ENCODE results near the gene SWT1. TPM values are rescaled to one million over a fixed set of nuclear protein-coding genes. Genes with fewer than 3 reads are reported as not detected.

SWT1 gene
- 10 to 100 TPM in 2 of 7 donors, 1 to 10 TPM in 5; 5.9 to 12.8 (median 7.2) TPM for total RNA-seq
- polyA plus RNA-seq: 1 to 10 TPM; 1.3 to 1.8 (median 1.7) TPM
- long read RNA-seq, donor 1, partial matches to known transcripts: 0 of 2 reads
- long read RNA-seq, donor 1, other reads (novel, unspliced or antisense): 0 of 2 reads
- long read RNA-seq, donor 2: 0 reads

GRCh38 chr1:185156854-185157598, at the start of gene SWT1, which contains the start of gene TRMT1L:
TSS of gene SWT1 (plus strand) at chr1:185157167. CDS start at chr1:185160842, 3,675 bp downstream.
TSS of gene TRMT1L (minus strand) at chr1:185156953. CDS start at chr1:185156712, 241 bp downstream.
- Histone ChIP-seq H3K27ac (peak within 1 kb of the TSS; percentile 98 to 100 (median 99)), H3K9me3 (no peaks in the 10 kb centered on the region), H3K4me1 (peaks cover 15 to 60% (median 49%) of the 10 kb centered on the region in 6 donors), H3K27me3 (replicated peaks in 1 of 7) (no peaks in the 10 kb centered on the region), H3K4me3 (peak within 1 kb of the TSS; percentile 71 to 86 (median 78)), H3K36me3 (peaks cover 0 to 10% (median 0%) of the 10 kb centered on the region in 6 donors)
- intact Hi-C loops (cut with DNase I; ENCODE audit: low total_unique reads): loop anchor here (10.0 kb wide), 1 partner anchor 158 kb away; the partner anchor contains the start of gene IVNS1ABP
- peak; percentile 100 for DNase-seq
- 0 to 1% (median 0%) methylated on average over 44 to 63 of the region's 63 CpGs for WGBS, 5 donors
- TF ChIP-seq CTCF (IDR thresholded peaks at IDR 0.05 in 8 of 11, conservative IDR thresholded peaks at IDR 0.05 in 3 of 11): peak in 4 of 11 experiments; percentile 6 to 47 (median 28)
- peak; percentile 95 to 99 (median 96) for TF ChIP-seq POLR2A (IDR thresholded peaks at IDR 0.05)
- peak; percentile 99 to 100 (median 100) for TF ChIP-seq POLR2AphosphoS5 (IDR thresholded peaks at IDR 0.05)

GRCh38 chr1:185108321-185108720, 48.6 kb upstream of the SWT1 start:
- Histone ChIP-seq H3K36me3 (peaks cover 0 to 13% (median 2%) of the 10 kb centered on the region in 6 donors), H3K9me3 (peaks cover 5 to 57% (median 39%) of the 10 kb centered on the region in 8 donors), H3K4me1 (no peaks in the 10 kb centered on the region), H3K27ac (no peak overlapping the region), H3K4me3 (no peak overlapping the region), H3K27me3 (replicated peaks in 1 of 7) (no peaks in the 10 kb centered on the region)
- DNase-seq: no peak
- TF ChIP-seq CTCF (IDR thresholded peaks at IDR 0.05 in 8 of 11, conservative IDR thresholded peaks at IDR 0.05 in 3 of 11): no peak
- TF ChIP-seq POLR2A (IDR thresholded peaks at IDR 0.05): no peak
- no peak for TF ChIP-seq POLR2AphosphoS5 (IDR thresholded peaks at IDR 0.05)
- intact Hi-C loops (cut with DNase I; ENCODE audit: low total_unique reads): no loop called here

GRCh38 chr1:185110145-185110544, 46.8 kb upstream of the SWT1 start:
- intact Hi-C loops (cut with DNase I; ENCODE audit: low total_unique reads): no loop called here
- Histone ChIP-seq H3K27me3 (replicated peaks in 1 of 7) (no peaks in the 10 kb centered on the region), H3K4me3 (no peak overlapping the region), H3K27ac (no peak overlapping the region), H3K36me3 (no peaks in the 10 kb centered on the region), H3K9me3 (peaks cover 5 to 54% (median 39%) of the 10 kb centered on the region in 8 donors), H3K4me1 (no peaks in the 10 kb centered on the region)
- TF ChIP-seq POLR2A (IDR thresholded peaks at IDR 0.05) (no peak), POLR2AphosphoS5 (IDR thresholded peaks at IDR 0.05) (no peak), CTCF (IDR thresholded peaks at IDR 0.05 in 8 of 11, conservative IDR thresholded peaks at IDR 0.05 in 3 of 11) (no peak)
- no peak for DNase-seq

GRCh38 chr1:185111873-185112272, 45.1 kb upstream of the SWT1 start:
- Histone ChIP-seq H3K4me1 (no peaks in the 10 kb centered on the region), H3K27me3 (replicated peaks in 1 of 7) (no peaks in the 10 kb centered on the region), H3K9me3 (peaks cover 5 to 40% (median 34%) of the 10 kb centered on the region in 8 donors), H3K4me3 (no peak overlapping the region), H3K27ac (no peak overlapping the region), H3K36me3 (peaks cover 0 to 11% (median 1%) of the 10 kb centered on the region in 6 donors)
- DNase-seq: no peak
- no peak for TF ChIP-seq POLR2AphosphoS5 (IDR thresholded peaks at IDR 0.05)
- TF ChIP-seq CTCF (IDR thresholded peaks at IDR 0.05 in 8 of 11, conservative IDR thresholded peaks at IDR 0.05 in 3 of 11): no peak
- TF ChIP-seq POLR2A (IDR thresholded peaks at IDR 0.05): no peak
- intact Hi-C loops (cut with DNase I; ENCODE audit: low total_unique reads): no loop called here

All from spleen (tissue), 13 donors.